HepG2 (cell line): Measurements from ENCODE around the gene DZIP1L. TPM values are rescaled to one million over a fixed set of nuclear protein-coding genes. Genes with fewer than 3 reads are reported as not detected.

Experiments used
- ATAC-seq: fragments of 200-7000 bp; cut with Tn5 transposase; 3 replicates; pipeline ENCODE4 v1.9.1; 2020; ENCODE audit warnings: mild to moderate bottlenecking, moderate library complexity
- BruUV-seq: library from RNA; stranded (reverse); fragments of 400-500 nt; replicated peaks from 2 replicates; lab custom pipeline; 2021; lab: Mats Ljungman, UMichigan
- CTCF ChIA-PET: fragments of 300-600 bp; formaldehyde crosslinking; extraction: SDS; loops from one replicate; lab custom pipeline; 2021; ENCODE audit warnings: low total read pairs, inconsistent platforms, low intra/inter-chr PET ratio; lab: Yijun Ruan, JAX
- POLR2A ChIA-PET: fragments of 350-600 bp; sonication (Branson Sonifier 250); formaldehyde crosslinking; loops from one replicate; lab custom pipeline; 2020; ENCODE audit warnings: antibody characterized with exemption, inconsistent platforms; lab: Yijun Ruan, JAX
- DNase-seq: peaks from one replicate; pipeline ENCODE4 v3.0.0-alpha.2; 2015; ENCODE audit warnings: low spot score
- FAIRE-seq: peaks from 3 replicates; lab custom pipeline; 2011; peaks lifted over from hg19 to GRCh38; lab: Jason Lieb, UNC
- H2AFZ ChIP-seq: one replicate; pipeline ENCODE4 v1.6.1; 2011; ENCODE audit warnings: low read length, inconsistent platforms
- H3K27ac ChIP-seq: fragments of 300-600 bp; 3 replicates; pipeline ENCODE4 v1.8.0; 2011; ENCODE audit warnings: mixed run types, mild to moderate bottlenecking, mixed read lengths, low read length, inconsistent platforms; ENCODE audit not compliant: insufficient read depth; ENCODE audit errors: extremely low read length
- H3K27me3 ChIP-seq, 2 experiments: fragments of 200-600 bp in 1 of 2; 2 replicates in 1 of 2; 3 replicates in 1 of 2; pipeline versions ENCODE4 v1.6.0 to v1.8.0; 2011; ENCODE audit warnings: low read length in 2 of 2, mild to moderate bottlenecking in 2 of 2, moderate library complexity in 2 of 2, inconsistent platforms in 1 of 2; ENCODE audit not compliant: insufficient read depth in 2 of 2, control insufficient read depth in 1 of 2
- H3K36me3 ChIP-seq, 2 experiments: fragments of 200-600 bp in 1 of 2; replicated peaks in 1 of 2; 2 replicates in 1 of 2; 3 replicates in 1 of 2; pipeline versions ENCODE4 v1.5.1 to v1.8.0; 2011; ENCODE audit warnings: low read length in 2 of 2, inconsistent platforms in 1 of 2; ENCODE audit not compliant: insufficient read depth in 2 of 2, control insufficient read depth in 1 of 2
- H3K4me1 ChIP-seq: 2 replicates; pipeline ENCODE4 v1.5.1; 2012; ENCODE audit warnings: low read length, inconsistent platforms; ENCODE audit not compliant: insufficient read depth
- H3K4me2 ChIP-seq: 2 replicates; pipeline ENCODE4 v1.6.0; 2011; ENCODE audit warnings: low read depth, low read length, inconsistent platforms
- H3K4me3 ChIP-seq, 3 experiments: fragments of 200-600 bp in 1 of 3; sonication (generic), shearing (Covaris generic) in 1 of 3; replicated peaks in 1 of 3; 2 replicates each; pipeline ENCODE4 v1.5.1; 2011 to 2016; ENCODE audit warnings: low read length in 3 of 3, inconsistent platforms in 2 of 3, low read depth in 2 of 3, mild to moderate bottlenecking in 2 of 3, control low read depth in 1 of 3, mixed read lengths in 1 of 3; ENCODE audit not compliant: insufficient read depth in 1 of 3
- H3K79me2 ChIP-seq: one replicate; pipeline ENCODE4 v1.6.1; 2011; ENCODE audit warnings: low read length, inconsistent platforms; ENCODE audit not compliant: insufficient read depth
- H3K9ac ChIP-seq: 2 replicates; pipeline ENCODE4 v1.6.0; 2011; ENCODE audit warnings: mild to moderate bottlenecking, low read depth, low read length, inconsistent platforms; ENCODE audit not compliant: insufficient read depth
- H3K9me3 ChIP-seq: 2 replicates; pipeline ENCODE4 v1.5.1; 2012; ENCODE audit warnings: mild to moderate bottlenecking, low read length
- H4K20me1 ChIP-seq: 2 replicates; pipeline ENCODE4 v1.6.0; 2011; ENCODE audit warnings: inconsistent platforms, mild to moderate bottlenecking, low read length, moderate library complexity; ENCODE audit not compliant: insufficient read depth
- GZF1 ChIP-seq: sonication (generic); formaldehyde crosslinking; IDR thresholded peaks from 2 replicates; pipeline ENCODE4 v1.5.1; 2020; ENCODE audit warnings: mild to moderate bottlenecking, missing genetic modification reagents
- NR2F1 ChIP-seq, 2 experiments: fragments of 450-650 bp in 1 of 2; formaldehyde crosslinking in 1 of 2; IDR thresholded peaks; 2 replicates each; pipeline versions ENCODE4 v1.5.0 to v1.6.1; 2016 to 2020; ENCODE audit warnings: mild to moderate bottlenecking in 1 of 2, missing compliant biosample characterization in 1 of 2, missing genetic modification reagents in 1 of 2, moderate library complexity in 1 of 2
- RBM39 ChIP-seq: fragments of 200-400 bp; formaldehyde crosslinking; IDR thresholded peaks from one replicate; pipeline ENCODE4 v1.6.1; 2018; ENCODE audit warnings: antibody characterized with exemption, mild to moderate bottlenecking, low read depth, low read length; ENCODE audit not compliant: poor library complexity, severe bottlenecking
- ZNF431 ChIP-seq: sonication (generic); formaldehyde crosslinking; IDR thresholded peaks from 2 replicates; pipeline ENCODE4 v1.9.0; 2022; ENCODE audit warnings: missing genetic modification reagents, low read depth, mild to moderate bottlenecking, borderline replicate concordance
- ZNF558 ChIP-seq: sonication (generic); formaldehyde crosslinking; IDR thresholded peaks from 2 replicates; pipeline ENCODE4 v1.9.0; 2022; ENCODE audit warnings: mild to moderate bottlenecking, missing genetic modification reagents, borderline replicate concordance
- ZNF605 ChIP-seq: sonication (generic); formaldehyde crosslinking; IDR thresholded peaks from 2 replicates; pipeline ENCODE4 v1.8.0; 2022; ENCODE audit warnings: mild to moderate bottlenecking, missing genetic modification reagents
- ZNF7 ChIP-seq: IDR thresholded peaks from 2 replicates; pipeline ENCODE4 v1.6.1; 2016; ENCODE audit warnings: missing biosample characterization, missing genetic modification reagents
- ZSCAN20 ChIP-seq: sonication (generic); formaldehyde crosslinking; IDR thresholded peaks from 2 replicates; pipeline ENCODE4 v1.4.0; 2020; ENCODE audit warnings: missing genetic modification reagents, mild to moderate bottlenecking, borderline replicate concordance
- WGBS: methylation state at CpG from one replicate; pipeline ENCODE4 v1.1.6; 2017; ENCODE audit warnings: low lambda C conversion rate; 5-methylcytosine and 5-hydroxymethylcytosine counted together
- in situ Hi-C: cut with HindIII; loops from 2 replicates; pipeline ENCODE4 v1.10.0; 2017; ENCODE audit warnings: low pct_unique_long_range_greater_than_20kb; ENCODE audit not compliant: extremely low pct_ligation_motif_present
- intact Hi-C: fragments of 100-400 bp; cut with micrococcal nuclease; formaldehyde crosslinking; loops from one replicate; pipeline ENCODE4 v1.10.0; 2022; ENCODE audit not compliant: unreplicated experiment
- polyA plus RNA-seq, 8 experiments: library from polyadenylated mRNA; depleted of rRNA in 3 of 8; stranded (reverse) in 7 of 8; unstranded in 1 of 8; fragments of >200 nt; fragmentation: Illumina TruSeq in 4 of 8; extraction: Trizol in 4 of 8; gene quantifications; 2 replicates each; pipeline versions ENCODE4 v1.2.1 to v1.2.3, GENCODE V29; 2011 to 2016; ENCODE audit warnings: low read depth in 4 of 8, missing spikeins in 1 of 8, mixed read lengths in 1 of 8; ENCODE audit not compliant: insufficient read depth in 1 of 8
- total RNA-seq, 5 experiments: library from RNA; depleted of rRNA; stranded (reverse); fragments of >200 nt; fragmentation: Illumina TruSeq; extraction: Trizol; gene quantifications; 2 replicates each; pipeline ENCODE4 v1.2.3, GENCODE V29; 2016; ENCODE audit warnings: low read depth in 1 of 5
- TF ChIP-seq, protein P1 (sequence below): IDR thresholded peaks from 2 replicates; pipeline ENCODE4 v1.6.1; 2016; ENCODE audit warnings: control low read depth
- TF ChIP-seq, protein P2 (sequence below): sonication (generic); formaldehyde crosslinking; IDR thresholded peaks from 2 replicates; pipeline ENCODE4 v1.8.1; 2023; ENCODE audit warnings: mild to moderate bottlenecking, missing genetic modification reagents
- TF ChIP-seq, protein P3 (sequence below): sonication (generic); formaldehyde crosslinking; IDR thresholded peaks from 2 replicates; pipeline ENCODE4 v1.4.0; 2020; ENCODE audit warnings: mild to moderate bottlenecking, missing genetic modification reagents, borderline replicate concordance
- TF ChIP-seq, protein P4 (sequence below): sonication (generic); formaldehyde crosslinking; IDR thresholded peaks from 2 replicates; pipeline ENCODE4 v1.5.0; 2020; ENCODE audit warnings: mild to moderate bottlenecking, missing genetic modification reagents
- TF ChIP-seq, protein P5 (sequence below): sonication (generic); formaldehyde crosslinking; IDR thresholded peaks from 2 replicates; pipeline ENCODE4 v1.5.0; 2020; ENCODE audit warnings: missing genetic modification reagents

The DZIP1L gene
- total and polyA plus RNA-seq, 2 of the 13 experiments (the other 11 are each of a cell fraction or from before 2014, with no cell fraction given) = 0.90 to 1.2 TPM

DNA sequence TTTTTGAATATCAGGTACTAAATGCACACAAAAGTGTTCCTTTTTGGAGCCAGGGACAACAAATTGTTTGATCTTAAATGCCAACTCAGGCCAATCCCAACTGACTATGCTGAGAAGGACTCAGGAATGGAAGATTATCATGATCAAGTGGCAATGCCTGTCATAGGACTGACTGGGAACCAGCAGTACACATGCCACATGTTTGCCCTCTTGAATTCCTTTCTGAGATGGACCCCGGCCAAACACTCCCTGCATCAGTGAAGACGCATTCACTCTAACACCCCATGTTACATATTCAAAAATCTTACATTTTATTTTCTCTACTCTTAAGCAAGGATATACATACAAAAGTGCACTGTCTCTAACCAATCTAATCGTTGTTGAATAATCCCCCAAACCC, 69.3 kb downstream of the DZIP1L start:
- Histone ChIP-seq H3K4me3 (no peak overlapping the region), H3K79me2 (no peaks in the 10 kb centered on the region), H3K9ac (no peak overlapping the region), H2AFZ (no peak overlapping the region), H4K20me1 (no peaks in the 10 kb centered on the region), H3K36me3 (no peaks in the 10 kb centered on the region), H3K4me1 (no peaks in the 10 kb centered on the region), H3K27me3 (no peaks in the 10 kb centered on the region), H3K4me2 (no peak overlapping the region), H3K9me3 (no peaks in the 10 kb centered on the region), H3K27ac (no peak overlapping the region)
- FAIRE-seq (no peak), DNase-seq (no peak), ATAC-seq (no peak)
- in situ Hi-C loops (no loop called here), intact Hi-C loops (no loop called here)
- no TSS peak for BruUV-seq
- 68% methylated on average over 3 of the region's 3 CpGs for WGBS
- CTCF ChIA-PET = no interaction called here
- POLR2A ChIA-PET = no interaction called here
- TF ChIP-seq ZNF7 = no peak
- TF ChIP-seq RBM39 = no peak
- TF ChIP-seq ZNF558 = no peak
- TF ChIP-seq, protein P1, sequence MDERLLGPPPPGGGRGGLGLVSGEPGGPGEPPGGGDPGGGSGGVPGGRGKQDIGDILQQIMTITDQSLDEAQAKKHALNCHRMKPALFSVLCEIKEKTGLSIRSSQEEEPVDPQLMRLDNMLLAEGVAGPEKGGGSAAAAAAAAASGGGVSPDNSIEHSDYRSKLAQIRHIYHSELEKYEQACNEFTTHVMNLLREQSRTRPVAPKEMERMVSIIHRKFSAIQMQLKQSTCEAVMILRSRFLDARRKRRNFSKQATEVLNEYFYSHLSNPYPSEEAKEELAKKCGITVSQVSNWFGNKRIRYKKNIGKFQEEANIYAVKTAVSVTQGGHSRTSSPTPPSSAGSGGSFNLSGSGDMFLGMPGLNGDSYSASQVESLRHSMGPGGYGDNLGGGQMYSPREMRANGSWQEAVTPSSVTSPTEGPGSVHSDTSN (CRISPR knock-in tag) = no peak
- no peak for TF ChIP-seq GZF1 (CRISPR knock-in tag)
- no peak for TF ChIP-seq ZNF605 (CRISPR knock-in tag)
- no peak for TF ChIP-seq ZNF431
- TF ChIP-seq, protein P2, sequence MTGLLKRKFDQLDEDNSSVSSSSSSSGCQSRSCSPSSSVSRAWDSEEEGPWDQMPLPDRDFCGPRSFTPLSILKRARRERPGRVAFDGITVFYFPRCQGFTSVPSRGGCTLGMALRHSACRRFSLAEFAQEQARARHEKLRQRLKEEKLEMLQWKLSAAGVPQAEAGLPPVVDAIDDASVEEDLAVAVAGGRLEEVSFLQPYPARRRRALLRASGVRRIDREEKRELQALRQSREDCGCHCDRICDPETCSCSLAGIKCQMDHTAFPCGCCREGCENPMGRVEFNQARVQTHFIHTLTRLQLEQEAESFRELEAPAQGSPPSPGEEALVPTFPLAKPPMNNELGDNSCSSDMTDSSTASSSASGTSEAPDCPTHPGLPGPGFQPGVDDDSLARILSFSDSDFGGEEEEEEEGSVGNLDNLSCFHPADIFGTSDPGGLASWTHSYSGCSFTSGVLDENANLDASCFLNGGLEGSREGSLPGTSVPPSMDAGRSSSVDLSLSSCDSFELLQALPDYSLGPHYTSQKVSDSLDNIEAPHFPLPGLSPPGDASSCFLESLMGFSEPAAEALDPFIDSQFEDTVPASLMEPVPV = no peak
- TF ChIP-seq, protein P3, sequence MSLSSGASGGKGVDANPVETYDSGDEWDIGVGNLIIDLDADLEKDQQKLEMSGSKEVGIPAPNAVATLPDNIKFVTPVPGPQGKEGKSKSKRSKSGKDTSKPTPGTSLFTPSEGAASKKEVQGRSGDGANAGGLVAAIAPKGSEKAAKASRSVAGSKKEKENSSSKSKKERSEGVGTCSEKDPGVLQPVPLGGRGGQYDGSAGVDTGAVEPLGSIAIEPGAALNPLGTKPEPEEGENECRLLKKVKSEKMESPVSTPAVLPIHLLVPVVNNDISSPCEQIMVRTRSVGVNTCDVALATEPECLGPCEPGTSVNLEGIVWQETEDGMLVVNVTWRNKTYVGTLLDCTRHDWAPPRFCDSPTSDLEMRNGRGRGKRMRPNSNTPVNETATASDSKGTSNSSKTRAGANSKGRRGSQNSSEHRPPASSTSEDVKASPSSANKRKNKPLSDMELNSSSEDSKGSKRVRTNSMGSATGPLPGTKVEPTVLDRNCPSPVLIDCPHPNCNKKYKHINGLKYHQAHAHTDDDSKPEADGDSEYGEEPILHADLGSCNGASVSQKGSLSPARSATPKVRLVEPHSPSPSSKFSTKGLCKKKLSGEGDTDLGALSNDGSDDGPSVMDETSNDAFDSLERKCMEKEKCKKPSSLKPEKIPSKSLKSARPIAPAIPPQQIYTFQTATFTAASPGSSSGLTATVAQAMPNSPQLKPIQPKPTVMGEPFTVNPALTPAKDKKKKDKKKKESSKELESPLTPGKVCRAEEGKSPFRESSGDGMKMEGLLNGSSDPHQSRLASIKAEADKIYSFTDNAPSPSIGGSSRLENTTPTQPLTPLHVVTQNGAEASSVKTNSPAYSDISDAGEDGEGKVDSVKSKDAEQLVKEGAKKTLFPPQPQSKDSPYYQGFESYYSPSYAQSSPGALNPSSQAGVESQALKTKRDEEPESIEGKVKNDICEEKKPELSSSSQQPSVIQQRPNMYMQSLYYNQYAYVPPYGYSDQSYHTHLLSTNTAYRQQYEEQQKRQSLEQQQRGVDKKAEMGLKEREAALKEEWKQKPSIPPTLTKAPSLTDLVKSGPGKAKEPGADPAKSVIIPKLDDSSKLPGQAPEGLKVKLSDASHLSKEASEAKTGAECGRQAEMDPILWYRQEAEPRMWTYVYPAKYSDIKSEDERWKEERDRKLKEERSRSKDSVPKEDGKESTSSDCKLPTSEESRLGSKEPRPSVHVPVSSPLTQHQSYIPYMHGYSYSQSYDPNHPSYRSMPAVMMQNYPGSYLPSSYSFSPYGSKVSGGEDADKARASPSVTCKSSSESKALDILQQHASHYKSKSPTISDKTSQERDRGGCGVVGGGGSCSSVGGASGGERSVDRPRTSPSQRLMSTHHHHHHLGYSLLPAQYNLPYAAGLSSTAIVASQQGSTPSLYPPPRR (CRISPR knock-in tag) = no peak
- TF ChIP-seq NR2F1 (CRISPR knock-in tag; IDR thresholded peaks at IDR 0.05) = no peak
- TF ChIP-seq, protein P4, sequence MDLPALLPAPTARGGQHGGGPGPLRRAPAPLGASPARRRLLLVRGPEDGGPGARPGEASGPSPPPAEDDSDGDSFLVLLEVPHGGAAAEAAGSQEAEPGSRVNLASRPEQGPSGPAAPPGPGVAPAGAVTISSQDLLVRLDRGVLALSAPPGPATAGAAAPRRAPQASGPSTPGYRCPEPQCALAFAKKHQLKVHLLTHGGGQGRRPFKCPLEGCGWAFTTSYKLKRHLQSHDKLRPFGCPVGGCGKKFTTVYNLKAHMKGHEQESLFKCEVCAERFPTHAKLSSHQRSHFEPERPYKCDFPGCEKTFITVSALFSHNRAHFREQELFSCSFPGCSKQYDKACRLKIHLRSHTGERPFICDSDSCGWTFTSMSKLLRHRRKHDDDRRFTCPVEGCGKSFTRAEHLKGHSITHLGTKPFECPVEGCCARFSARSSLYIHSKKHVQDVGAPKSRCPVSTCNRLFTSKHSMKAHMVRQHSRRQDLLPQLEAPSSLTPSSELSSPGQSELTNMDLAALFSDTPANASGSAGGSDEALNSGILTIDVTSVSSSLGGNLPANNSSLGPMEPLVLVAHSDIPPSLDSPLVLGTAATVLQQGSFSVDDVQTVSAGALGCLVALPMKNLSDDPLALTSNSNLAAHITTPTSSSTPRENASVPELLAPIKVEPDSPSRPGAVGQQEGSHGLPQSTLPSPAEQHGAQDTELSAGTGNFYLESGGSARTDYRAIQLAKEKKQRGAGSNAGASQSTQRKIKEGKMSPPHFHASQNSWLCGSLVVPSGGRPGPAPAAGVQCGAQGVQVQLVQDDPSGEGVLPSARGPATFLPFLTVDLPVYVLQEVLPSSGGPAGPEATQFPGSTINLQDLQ (CRISPR knock-in tag) = no peak
- TF ChIP-seq, protein P5, sequence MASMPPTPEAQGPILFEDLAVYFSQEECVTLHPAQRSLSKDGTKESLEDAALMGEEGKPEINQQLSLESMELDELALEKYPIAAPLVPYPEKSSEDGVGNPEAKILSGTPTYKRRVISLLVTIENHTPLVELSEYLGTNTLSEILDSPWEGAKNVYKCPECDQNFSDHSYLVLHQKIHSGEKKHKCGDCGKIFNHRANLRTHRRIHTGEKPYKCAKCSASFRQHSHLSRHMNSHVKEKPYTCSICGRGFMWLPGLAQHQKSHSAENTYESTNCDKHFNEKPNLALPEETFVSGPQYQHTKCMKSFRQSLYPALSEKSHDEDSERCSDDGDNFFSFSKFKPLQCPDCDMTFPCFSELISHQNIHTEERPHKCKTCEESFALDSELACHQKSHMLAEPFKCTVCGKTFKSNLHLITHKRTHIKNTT = no peak
- TF ChIP-seq ZSCAN20 = no peak
